Measurements from ENCODE around the gene SH3RF3.

Gene SH3RF3

GRCh38 chr2:109287838-109288237, 158.8 kb downstream of the SH3RF3 start:
- no peak for DNase-seq (ENCODE audit: low read depth)

- DNase-seq (ENCODE audit: low read depth) = no peak
These were observed 159.8 kb downstream of the SH3RF3 start for GRCh38 chr2:109288544-109289368.

- DNase-seq (ENCODE audit: low read depth) = no peak
These were observed 160.7 kb downstream of the SH3RF3 start for GRCh38 chr2:109289504-109290222.

- DNase-seq (ENCODE audit: low read depth) = no peak
These were observed 162.1 kb downstream of the SH3RF3 start for GRCh38 chr2:109290887-109291643.

GRCh38 chr2:109292386-109292785, 163.4 kb downstream of the SH3RF3 start:
- DNase-seq (ENCODE audit: low read depth) = no peak

- no peak for DNase-seq (ENCODE audit: low read depth)
These were observed 164.7 kb downstream of the SH3RF3 start for GRCh38 chr2:109293663-109294062.

GRCh38 chr2:109294523-109294922, 165.5 kb downstream of the SH3RF3 start:
- no peak for DNase-seq (ENCODE audit: low read depth)

- no peak for DNase-seq (ENCODE audit: low read depth)
These were observed 166.2 kb downstream of the SH3RF3 start for GRCh38 chr2:109295070-109295780.

- no peak for DNase-seq (ENCODE audit: low read depth)
These were observed 166.7 kb downstream of the SH3RF3 start for GRCh38 chr2:109295781-109296117.

GRCh38 chr2:109297566-109298490, 168.8 kb downstream of the SH3RF3 start:
- no peak for DNase-seq (ENCODE audit: low read depth)

- DNase-seq (ENCODE audit: low read depth) = no peak
These were observed 169.8 kb downstream of the SH3RF3 start for GRCh38 chr2:109298851-109299250.

- DNase-seq (ENCODE audit: low read depth) = no peak
These were observed 170.5 kb downstream of the SH3RF3 start for GRCh38 chr2:109299536-109299935.

- DNase-seq (ENCODE audit: low read depth) = no peak
These were observed 171.6 kb downstream of the SH3RF3 start for GRCh38 chr2:109300582-109300981.

GRCh38 chr2:109301746-109302145, 172.7 kb downstream of the SH3RF3 start:
- no peak for DNase-seq (ENCODE audit: low read depth)

- DNase-seq (ENCODE audit: low read depth) = no peak
These were observed 173.3 kb downstream of the SH3RF3 start for GRCh38 chr2:109302319-109302718.

- DNase-seq (ENCODE audit: low read depth) = no peak
These were observed 175.2 kb downstream of the SH3RF3 start for GRCh38 chr2:109304242-109304641.

GRCh38 chr2:109304731-109305470, 175.9 kb downstream of the SH3RF3 start:
- no peak for DNase-seq (ENCODE audit: low read depth)

GRCh38 chr2:109305490-109306167, 176.6 kb downstream of the SH3RF3 start:
- no peak for DNase-seq (ENCODE audit: low read depth)

GRCh38 chr2:109306190-109306589, 177.2 kb downstream of the SH3RF3 start:
- no peak for DNase-seq (ENCODE audit: low read depth)

- DNase-seq (ENCODE audit: low read depth) = no peak
These were observed 182.8 kb downstream of the SH3RF3 start for GRCh38 chr2:109311771-109312170.
